Liver (tissue), 9 donors: ENCODE data around the gene VCAM1. TPM values are rescaled to one million over a fixed set of nuclear protein-coding genes. Genes with fewer than 3 reads are reported as not detected.

Experiments
- DNase-seq: peaks from one replicate; pipeline ENCODE4 v3.0.0-alpha.2; 2017; ENCODE audit warnings: low spot score
- H3K27ac ChIP-seq, 2 donors: one replicate each; pipeline ENCODE4 v1.7.0; 2013; ENCODE audit warnings: inconsistent platforms in 2 of 2, low read length in 2 of 2, control low read depth in 1 of 2, low read depth in 1 of 2, mild to moderate bottlenecking in 1 of 2
- H3K27me3 ChIP-seq, 4 donors: one replicate each; pipeline versions ENCODE4 v1.6.1 to v1.7.0; 2013; ENCODE audit warnings: low read length in 3 of 4, inconsistent platforms in 1 of 4, mild to moderate bottlenecking in 1 of 4, moderate library complexity in 1 of 4; ENCODE audit not compliant: control insufficient read depth in 4 of 4, insufficient read depth in 4 of 4
- H3K36me3 ChIP-seq, 4 donors: one replicate each; pipeline versions ENCODE4 v1.6.1 to v1.7.0; 2013; ENCODE audit warnings: low read length in 3 of 4, mild to moderate bottlenecking in 3 of 4, low read depth in 1 of 4, moderate library complexity in 1 of 4; ENCODE audit not compliant: control insufficient read depth in 4 of 4, insufficient read depth in 3 of 4
- H3K4me1 ChIP-seq, 4 donors: one replicate each; pipeline versions ENCODE4 v1.6.1 to v1.7.0; 2013; ENCODE audit warnings: low read length in 3 of 4, mild to moderate bottlenecking in 3 of 4, moderate library complexity in 1 of 4; ENCODE audit not compliant: control insufficient read depth in 4 of 4, insufficient read depth in 4 of 4
- H3K4me3 ChIP-seq, 3 donors: one replicate each; pipeline versions ENCODE4 v1.6.1 to v1.7.0; 2013; ENCODE audit warnings: low read length in 3 of 3, control low read depth in 1 of 3, low read depth in 1 of 3, mild to moderate bottlenecking in 1 of 3
- H3K9ac ChIP-seq, 2 donors: one replicate each; pipeline ENCODE4 v1.7.0; 2013; ENCODE audit warnings: low read length in 2 of 2, mild to moderate bottlenecking in 2 of 2, moderate library complexity in 2 of 2, control low read depth in 1 of 2, low read depth in 1 of 2
- H3K9me3 ChIP-seq, 4 donors: one replicate each; pipeline versions ENCODE4 v1.6.1 to v1.7.0; 2013; ENCODE audit warnings: low read length in 3 of 4; ENCODE audit not compliant: control insufficient read depth in 4 of 4
- EGR1 ChIP-seq, 2 donors: IDR thresholded peaks; 2 replicates each; pipeline ENCODE4 v1.6.1; 2016 to 2018; ENCODE audit warnings: antibody characterized with exemption in 2 of 2, low read depth in 2 of 2
- FOXA1 ChIP-seq: IDR thresholded peaks from 2 replicates; pipeline ENCODE4 v1.6.1; 2016; ENCODE audit warnings: antibody characterized with exemption
- FOXA2 ChIP-seq: IDR thresholded peaks from 2 replicates; pipeline ENCODE4 v1.6.1; 2016; ENCODE audit warnings: antibody characterized with exemption
- GABPA ChIP-seq, 2 donors: IDR thresholded peaks in 1 of 2; conservative IDR thresholded peaks in 1 of 2; 2 replicates each; pipeline ENCODE4 v1.6.1; 2016; ENCODE audit warnings: antibody characterized with exemption in 2 of 2, mild to moderate bottlenecking in 1 of 2, moderate library complexity in 1 of 2
- HNF4A ChIP-seq, 2 donors: conservative IDR thresholded peaks; 2 replicates each; pipeline ENCODE4 v1.6.1; 2016; ENCODE audit warnings: antibody characterized with exemption in 2 of 2, mild to moderate bottlenecking in 2 of 2
- HNF4G ChIP-seq: IDR thresholded peaks from 2 replicates; pipeline ENCODE4 v1.6.1; 2016; ENCODE audit warnings: antibody characterized with exemption
- JUND ChIP-seq, 2 donors: IDR thresholded peaks; 2 replicates each; pipeline ENCODE4 v1.6.1; 2016; ENCODE audit warnings: antibody characterized with exemption in 2 of 2
- NR2F2 ChIP-seq: IDR thresholded peaks from 2 replicates; pipeline ENCODE4 v1.6.1; 2016; ENCODE audit warnings: antibody characterized with exemption
- RAD21 ChIP-seq, 2 donors: IDR thresholded peaks; 2 replicates each; pipeline ENCODE4 v1.6.1; 2016; ENCODE audit warnings: antibody characterized with exemption in 2 of 2, mild to moderate bottlenecking in 2 of 2
- RXRA ChIP-seq, 2 donors: IDR thresholded peaks; 2 replicates each; pipeline ENCODE4 v1.6.1; 2017 to 2018; ENCODE audit warnings: antibody characterized with exemption in 2 of 2, mild to moderate bottlenecking in 1 of 2
- SP1 ChIP-seq: IDR thresholded peaks from 2 replicates; pipeline ENCODE4 v1.6.1; 2018; ENCODE audit warnings: antibody characterized with exemption, mild to moderate bottlenecking
- TAF1 ChIP-seq: conservative IDR thresholded peaks from 2 replicates; pipeline ENCODE4 v1.6.1; 2016; ENCODE audit warnings: antibody characterized with exemption, mild to moderate bottlenecking
- YY1 ChIP-seq: IDR thresholded peaks from 2 replicates; pipeline ENCODE4 v1.6.1; 2016; ENCODE audit warnings: antibody characterized with exemption, mild to moderate bottlenecking
- WGBS: extraction: QIAGEN DNeasy Blood & Tissue Kit; methylation state at CpG from one replicate; pipeline ENCODE4 v1.1.7; 2013; 5-methylcytosine and 5-hydroxymethylcytosine counted together
- polyA plus RNA-seq, 2 donors: library from polyadenylated mRNA; stranded (reverse) in 1 of 2; unstranded in 1 of 2; fragments of 200-250 nt in 1 of 2; fragments of >200 nt in 1 of 2; fragmentation: Nextera tagmentation in 1 of 2; extraction: Ambion mirVana in 1 of 2; gene quantifications; one replicate each; pipeline versions ENCODE4 v1.2.1 to v1.2.3, GENCODE V29; 2013 to 2015
- total RNA-seq, 2 donors: library from RNA; depleted of rRNA; stranded (reverse); fragments of >200 nt; gene quantifications; one replicate each; pipeline ENCODE4 v1.2.3, GENCODE V29; 2014
- TF ChIP-seq, protein P1 (sequence below): IDR thresholded peaks from 2 replicates; pipeline ENCODE4 v1.6.1; 2016; ENCODE audit warnings: antibody characterized with exemption, mild to moderate bottlenecking
- TF ChIP-seq, protein P2 (sequence below): IDR thresholded peaks from 2 replicates; pipeline ENCODE4 v1.6.1; 2016; ENCODE audit warnings: antibody characterized with exemption
- TF ChIP-seq, protein P3 (sequence below): IDR thresholded peaks from 2 replicates; pipeline ENCODE4 v1.6.1; 2016; ENCODE audit warnings: antibody characterized with exemption
- TF ChIP-seq, protein P4 (sequence below): fragments of 150-350 bp; IDR thresholded peaks from 2 replicates; pipeline ENCODE4 v1.5.1; 2017; ENCODE audit warnings: improper control_type of control experiment, low read depth, low read length; ENCODE audit not compliant: missing input control
- TF ChIP-seq, protein P5 (sequence below): IDR thresholded peaks from 2 replicates; pipeline ENCODE4 v1.6.1; 2016; ENCODE audit warnings: antibody characterized with exemption
- donor health status: healthy.
- donor health status: healthy.
- donor health status: healthy.
- donor health status: healthy.
- donor health status: healthy.

Gene VCAM1
- total and polyA plus RNA-seq, 4 donors = 3.3 to 159 (median 23.7) TPM

DNA sequence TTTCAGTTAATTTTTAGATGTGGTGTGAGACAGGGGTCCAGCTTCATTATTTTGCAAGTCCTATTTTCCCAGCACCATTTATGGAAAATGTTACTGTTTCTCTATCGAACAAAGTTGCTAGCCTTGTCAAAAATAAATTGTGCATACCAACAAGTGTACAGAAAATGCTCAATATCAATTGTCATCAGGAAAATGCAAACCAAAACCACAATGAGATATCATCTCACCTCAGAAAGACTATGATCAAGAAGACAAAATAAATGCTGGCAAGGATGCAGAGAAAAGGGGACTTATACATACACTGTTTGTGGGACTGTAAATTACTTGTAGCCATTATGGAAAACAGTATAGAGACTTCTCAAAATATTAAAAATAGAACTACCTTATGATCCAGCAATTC lies 54.8 kb downstream of the VCAM1 start:
- Histone ChIP-seq H3K9ac (no peak overlapping the region), H3K36me3 (no peaks in the 10 kb centered on the region), H3K27ac (no peak overlapping the region), H3K4me1 (no peaks in the 10 kb centered on the region), H3K27me3 (no peaks in the 10 kb centered on the region), H3K9me3 (no peaks in the 10 kb centered on the region), H3K4me3 (no peak overlapping the region)
- no peak for DNase-seq
- TF ChIP-seq RXRA (IDR thresholded peaks at IDR 0.05) (no peak), FOXA2 (no peak), FOXA1 (no peak), RAD21 (IDR thresholded peaks at IDR 0.05) (no peak), TAF1 (no peak), NR2F2 (no peak), GABPA (IDR thresholded peaks at IDR 0.05 in 1 of 2, conservative IDR thresholded peaks at IDR 0.05 in 1 of 2) (no peak), JUND (IDR thresholded peaks at IDR 0.05) (no peak), HNF4G (no peak), SP1 (no peak), HNF4A (conservative IDR thresholded peaks at IDR 0.05) (no peak), EGR1 (IDR thresholded peaks at IDR 0.05; ENCODE audit: low read depth in 2 of 2) (no peak), YY1 (no peak)
- TF ChIP-seq, protein P1, sequence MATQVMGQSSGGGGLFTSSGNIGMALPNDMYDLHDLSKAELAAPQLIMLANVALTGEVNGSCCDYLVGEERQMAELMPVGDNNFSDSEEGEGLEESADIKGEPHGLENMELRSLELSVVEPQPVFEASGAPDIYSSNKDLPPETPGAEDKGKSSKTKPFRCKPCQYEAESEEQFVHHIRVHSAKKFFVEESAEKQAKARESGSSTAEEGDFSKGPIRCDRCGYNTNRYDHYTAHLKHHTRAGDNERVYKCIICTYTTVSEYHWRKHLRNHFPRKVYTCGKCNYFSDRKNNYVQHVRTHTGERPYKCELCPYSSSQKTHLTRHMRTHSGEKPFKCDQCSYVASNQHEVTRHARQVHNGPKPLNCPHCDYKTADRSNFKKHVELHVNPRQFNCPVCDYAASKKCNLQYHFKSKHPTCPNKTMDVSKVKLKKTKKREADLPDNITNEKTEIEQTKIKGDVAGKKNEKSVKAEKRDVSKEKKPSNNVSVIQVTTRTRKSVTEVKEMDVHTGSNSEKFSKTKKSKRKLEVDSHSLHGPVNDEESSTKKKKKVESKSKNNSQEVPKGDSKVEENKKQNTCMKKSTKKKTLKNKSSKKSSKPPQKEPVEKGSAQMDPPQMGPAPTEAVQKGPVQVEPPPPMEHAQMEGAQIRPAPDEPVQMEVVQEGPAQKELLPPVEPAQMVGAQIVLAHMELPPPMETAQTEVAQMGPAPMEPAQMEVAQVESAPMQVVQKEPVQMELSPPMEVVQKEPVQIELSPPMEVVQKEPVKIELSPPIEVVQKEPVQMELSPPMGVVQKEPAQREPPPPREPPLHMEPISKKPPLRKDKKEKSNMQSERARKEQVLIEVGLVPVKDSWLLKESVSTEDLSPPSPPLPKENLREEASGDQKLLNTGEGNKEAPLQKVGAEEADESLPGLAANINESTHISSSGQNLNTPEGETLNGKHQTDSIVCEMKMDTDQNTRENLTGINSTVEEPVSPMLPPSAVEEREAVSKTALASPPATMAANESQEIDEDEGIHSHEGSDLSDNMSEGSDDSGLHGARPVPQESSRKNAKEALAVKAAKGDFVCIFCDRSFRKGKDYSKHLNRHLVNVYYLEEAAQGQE = no peak
- TF ChIP-seq, protein P2, sequence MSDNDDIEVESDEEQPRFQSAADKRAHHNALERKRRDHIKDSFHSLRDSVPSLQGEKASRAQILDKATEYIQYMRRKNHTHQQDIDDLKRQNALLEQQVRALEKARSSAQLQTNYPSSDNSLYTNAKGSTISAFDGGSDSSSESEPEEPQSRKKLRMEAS = no peak
- TF ChIP-seq, protein P3, sequence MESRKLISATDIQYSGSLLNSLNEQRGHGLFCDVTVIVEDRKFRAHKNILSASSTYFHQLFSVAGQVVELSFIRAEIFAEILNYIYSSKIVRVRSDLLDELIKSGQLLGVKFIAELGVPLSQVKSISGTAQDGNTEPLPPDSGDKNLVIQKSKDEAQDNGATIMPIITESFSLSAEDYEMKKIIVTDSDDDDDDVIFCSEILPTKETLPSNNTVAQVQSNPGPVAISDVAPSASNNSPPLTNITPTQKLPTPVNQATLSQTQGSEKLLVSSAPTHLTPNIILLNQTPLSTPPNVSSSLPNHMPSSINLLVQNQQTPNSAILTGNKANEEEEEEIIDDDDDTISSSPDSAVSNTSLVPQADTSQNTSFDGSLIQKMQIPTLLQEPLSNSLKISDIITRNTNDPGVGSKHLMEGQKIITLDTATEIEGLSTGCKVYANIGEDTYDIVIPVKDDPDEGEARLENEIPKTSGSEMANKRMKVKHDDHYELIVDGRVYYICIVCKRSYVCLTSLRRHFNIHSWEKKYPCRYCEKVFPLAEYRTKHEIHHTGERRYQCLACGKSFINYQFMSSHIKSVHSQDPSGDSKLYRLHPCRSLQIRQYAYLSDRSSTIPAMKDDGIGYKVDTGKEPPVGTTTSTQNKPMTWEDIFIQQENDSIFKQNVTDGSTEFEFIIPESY = no peak
- TF ChIP-seq, protein P4, sequence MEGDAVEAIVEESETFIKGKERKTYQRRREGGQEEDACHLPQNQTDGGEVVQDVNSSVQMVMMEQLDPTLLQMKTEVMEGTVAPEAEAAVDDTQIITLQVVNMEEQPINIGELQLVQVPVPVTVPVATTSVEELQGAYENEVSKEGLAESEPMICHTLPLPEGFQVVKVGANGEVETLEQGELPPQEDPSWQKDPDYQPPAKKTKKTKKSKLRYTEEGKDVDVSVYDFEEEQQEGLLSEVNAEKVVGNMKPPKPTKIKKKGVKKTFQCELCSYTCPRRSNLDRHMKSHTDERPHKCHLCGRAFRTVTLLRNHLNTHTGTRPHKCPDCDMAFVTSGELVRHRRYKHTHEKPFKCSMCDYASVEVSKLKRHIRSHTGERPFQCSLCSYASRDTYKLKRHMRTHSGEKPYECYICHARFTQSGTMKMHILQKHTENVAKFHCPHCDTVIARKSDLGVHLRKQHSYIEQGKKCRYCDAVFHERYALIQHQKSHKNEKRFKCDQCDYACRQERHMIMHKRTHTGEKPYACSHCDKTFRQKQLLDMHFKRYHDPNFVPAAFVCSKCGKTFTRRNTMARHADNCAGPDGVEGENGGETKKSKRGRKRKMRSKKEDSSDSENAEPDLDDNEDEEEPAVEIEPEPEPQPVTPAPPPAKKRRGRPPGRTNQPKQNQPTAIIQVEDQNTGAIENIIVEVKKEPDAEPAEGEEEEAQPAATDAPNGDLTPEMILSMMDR = no peak
- TF ChIP-seq, protein P5, sequence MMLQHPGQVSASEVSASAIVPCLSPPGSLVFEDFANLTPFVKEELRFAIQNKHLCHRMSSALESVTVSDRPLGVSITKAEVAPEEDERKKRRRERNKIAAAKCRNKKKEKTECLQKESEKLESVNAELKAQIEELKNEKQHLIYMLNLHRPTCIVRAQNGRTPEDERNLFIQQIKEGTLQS = no peak
- 96% methylated on average over 1 of the region's 1 CpG for WGBS
